ENCODE data around the gene CACNG3.

DNA sequence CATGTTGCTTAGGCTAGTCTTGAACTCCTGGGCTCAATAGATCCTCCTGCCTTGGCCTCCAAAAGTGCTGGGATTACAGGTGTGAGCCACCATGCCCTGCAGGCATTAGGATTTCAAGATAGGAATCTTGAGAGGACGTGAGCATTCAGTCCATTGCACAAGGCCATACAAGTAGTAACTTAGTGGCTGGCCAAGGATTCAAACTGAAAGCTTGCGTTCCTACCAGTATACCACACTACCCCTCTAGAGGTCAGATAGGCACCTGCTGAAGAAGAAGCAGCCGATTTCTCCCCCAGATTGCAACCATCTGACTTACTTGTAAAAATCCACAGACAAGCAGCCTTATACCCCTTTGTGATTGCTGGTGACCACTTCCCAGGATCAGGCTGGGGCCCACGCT, 80.9 kb downstream of the CACNG3 start:
- no peak for TF ChIP-seq RAD21 (IDR thresholded peaks at IDR 0.05; ENCODE audit: low read depth)
- no peak for TF ChIP-seq NFIC (IDR thresholded peaks at IDR 0.05)
- TF ChIP-seq, protein P1, sequence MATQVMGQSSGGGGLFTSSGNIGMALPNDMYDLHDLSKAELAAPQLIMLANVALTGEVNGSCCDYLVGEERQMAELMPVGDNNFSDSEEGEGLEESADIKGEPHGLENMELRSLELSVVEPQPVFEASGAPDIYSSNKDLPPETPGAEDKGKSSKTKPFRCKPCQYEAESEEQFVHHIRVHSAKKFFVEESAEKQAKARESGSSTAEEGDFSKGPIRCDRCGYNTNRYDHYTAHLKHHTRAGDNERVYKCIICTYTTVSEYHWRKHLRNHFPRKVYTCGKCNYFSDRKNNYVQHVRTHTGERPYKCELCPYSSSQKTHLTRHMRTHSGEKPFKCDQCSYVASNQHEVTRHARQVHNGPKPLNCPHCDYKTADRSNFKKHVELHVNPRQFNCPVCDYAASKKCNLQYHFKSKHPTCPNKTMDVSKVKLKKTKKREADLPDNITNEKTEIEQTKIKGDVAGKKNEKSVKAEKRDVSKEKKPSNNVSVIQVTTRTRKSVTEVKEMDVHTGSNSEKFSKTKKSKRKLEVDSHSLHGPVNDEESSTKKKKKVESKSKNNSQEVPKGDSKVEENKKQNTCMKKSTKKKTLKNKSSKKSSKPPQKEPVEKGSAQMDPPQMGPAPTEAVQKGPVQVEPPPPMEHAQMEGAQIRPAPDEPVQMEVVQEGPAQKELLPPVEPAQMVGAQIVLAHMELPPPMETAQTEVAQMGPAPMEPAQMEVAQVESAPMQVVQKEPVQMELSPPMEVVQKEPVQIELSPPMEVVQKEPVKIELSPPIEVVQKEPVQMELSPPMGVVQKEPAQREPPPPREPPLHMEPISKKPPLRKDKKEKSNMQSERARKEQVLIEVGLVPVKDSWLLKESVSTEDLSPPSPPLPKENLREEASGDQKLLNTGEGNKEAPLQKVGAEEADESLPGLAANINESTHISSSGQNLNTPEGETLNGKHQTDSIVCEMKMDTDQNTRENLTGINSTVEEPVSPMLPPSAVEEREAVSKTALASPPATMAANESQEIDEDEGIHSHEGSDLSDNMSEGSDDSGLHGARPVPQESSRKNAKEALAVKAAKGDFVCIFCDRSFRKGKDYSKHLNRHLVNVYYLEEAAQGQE (IDR thresholded peaks at IDR 0.05; ENCODE audit: low read depth) = no peak
